ENCODE results near the gene MAPKAP1. TPM values are rescaled to one million over a fixed set of nuclear protein-coding genes. Genes with fewer than 3 reads are reported as not detected.

Gene MAPKAP1
- total RNA-seq, 2 donors from 2014 or later = 73.4 to 81.5 TPM

DNA sequence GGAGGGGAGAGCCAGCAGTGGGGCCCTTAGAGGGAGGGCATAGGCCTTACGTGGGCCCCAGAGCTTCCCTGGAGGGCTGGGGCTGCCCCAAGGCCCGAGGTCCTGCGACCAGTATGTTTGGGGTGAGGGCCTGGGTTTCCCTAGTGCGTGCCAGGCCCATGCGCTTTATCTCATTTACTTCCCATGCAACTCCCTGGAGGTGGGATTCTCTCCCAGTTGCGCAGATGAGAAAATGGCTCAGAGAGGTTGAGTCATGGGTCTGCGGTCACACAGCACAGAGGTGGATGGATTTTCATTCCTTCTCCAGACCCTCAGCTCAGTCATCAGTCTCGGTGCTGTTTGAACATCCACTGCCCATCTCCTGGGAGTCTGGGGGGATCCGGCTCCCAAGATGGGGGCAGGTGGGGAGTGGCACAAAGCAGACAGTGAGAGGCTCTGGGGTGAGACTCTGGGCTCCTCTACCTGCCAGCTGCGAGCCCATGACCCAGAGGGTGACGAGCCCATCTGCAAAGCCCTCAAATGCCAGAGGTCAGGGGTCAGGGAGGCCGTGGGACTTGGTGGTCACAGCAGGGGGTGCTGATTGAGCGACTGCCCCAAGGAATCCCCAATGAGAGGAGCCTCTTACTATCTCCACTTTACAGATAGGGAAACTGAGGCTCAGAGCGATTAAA is 274.2 kb downstream of the MAPKAP1 start:
- TF ChIP-seq, protein P1, sequence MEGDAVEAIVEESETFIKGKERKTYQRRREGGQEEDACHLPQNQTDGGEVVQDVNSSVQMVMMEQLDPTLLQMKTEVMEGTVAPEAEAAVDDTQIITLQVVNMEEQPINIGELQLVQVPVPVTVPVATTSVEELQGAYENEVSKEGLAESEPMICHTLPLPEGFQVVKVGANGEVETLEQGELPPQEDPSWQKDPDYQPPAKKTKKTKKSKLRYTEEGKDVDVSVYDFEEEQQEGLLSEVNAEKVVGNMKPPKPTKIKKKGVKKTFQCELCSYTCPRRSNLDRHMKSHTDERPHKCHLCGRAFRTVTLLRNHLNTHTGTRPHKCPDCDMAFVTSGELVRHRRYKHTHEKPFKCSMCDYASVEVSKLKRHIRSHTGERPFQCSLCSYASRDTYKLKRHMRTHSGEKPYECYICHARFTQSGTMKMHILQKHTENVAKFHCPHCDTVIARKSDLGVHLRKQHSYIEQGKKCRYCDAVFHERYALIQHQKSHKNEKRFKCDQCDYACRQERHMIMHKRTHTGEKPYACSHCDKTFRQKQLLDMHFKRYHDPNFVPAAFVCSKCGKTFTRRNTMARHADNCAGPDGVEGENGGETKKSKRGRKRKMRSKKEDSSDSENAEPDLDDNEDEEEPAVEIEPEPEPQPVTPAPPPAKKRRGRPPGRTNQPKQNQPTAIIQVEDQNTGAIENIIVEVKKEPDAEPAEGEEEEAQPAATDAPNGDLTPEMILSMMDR (IDR thresholded peaks at IDR 0.05) = no peak
- DNase-seq (ENCODE audit: low spot score) (no peak), ATAC-seq (ENCODE audit: insufficient number of reproducible peaks, low FRiP score, low read depth) (no peak)

DNA sequence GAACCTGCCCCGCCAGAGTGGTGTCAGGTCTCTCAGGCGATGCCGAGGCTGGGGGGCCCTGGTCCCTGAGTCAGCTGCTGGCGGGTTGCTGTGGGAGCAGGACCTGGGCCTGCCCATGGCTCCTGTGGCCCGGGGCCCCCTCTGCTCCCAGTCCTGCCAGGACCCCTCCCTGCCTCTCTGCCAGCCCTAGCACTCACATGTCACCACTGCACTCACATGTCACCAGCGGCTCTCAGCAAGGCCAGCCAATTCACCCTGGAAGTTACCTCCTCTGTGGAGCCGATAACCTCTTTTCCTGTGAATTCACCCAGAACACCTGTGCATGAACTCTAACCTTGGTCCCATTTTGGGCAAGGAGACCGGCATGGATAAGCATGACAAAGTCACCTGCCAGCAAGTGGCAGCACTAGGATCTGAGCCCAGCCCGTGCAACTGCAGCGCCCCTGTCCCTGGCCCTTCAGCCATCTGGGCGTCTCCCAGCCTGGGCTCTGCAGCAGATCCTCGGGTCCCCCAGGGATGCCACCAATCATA is 275.2 kb downstream of the MAPKAP1 start:
- Histone ChIP-seq H3K27me3 (replicated peaks; ENCODE audit: insufficient read depth) (no peaks in the 10 kb centered on the region), H3K27ac (no peak overlapping the region), H3K9me3 (no peaks in the 10 kb centered on the region), H3K4me1 (ENCODE audit: control insufficient read depth in 1 of 2, low read depth in 2 of 2) (no peaks in the 10 kb centered on the region), H3K4me3 (no peak overlapping the region), H3K36me3 (no peaks in the 10 kb centered on the region)
- DNase-seq (ENCODE audit: low spot score) = no peak
- no peak for ATAC-seq (ENCODE audit: insufficient number of reproducible peaks, low FRiP score, low read depth)
- TF ChIP-seq, protein P1 (IDR thresholded peaks at IDR 0.05) = no peak

More for the DNA sequence above, 274.2 kb downstream of the MAPKAP1 start:
- Histone ChIP-seq H3K4me1 (ENCODE audit: control insufficient read depth in 1 of 2, low read depth in 2 of 2) (no peaks in the 10 kb centered on the region), H3K9me3 (no peaks in the 10 kb centered on the region), H3K27ac (no peak overlapping the region), H3K4me3 (no peak overlapping the region), H3K36me3 (no peaks in the 10 kb centered on the region), H3K27me3 (replicated peaks; ENCODE audit: insufficient read depth) (no peaks in the 10 kb centered on the region)

DNA sequence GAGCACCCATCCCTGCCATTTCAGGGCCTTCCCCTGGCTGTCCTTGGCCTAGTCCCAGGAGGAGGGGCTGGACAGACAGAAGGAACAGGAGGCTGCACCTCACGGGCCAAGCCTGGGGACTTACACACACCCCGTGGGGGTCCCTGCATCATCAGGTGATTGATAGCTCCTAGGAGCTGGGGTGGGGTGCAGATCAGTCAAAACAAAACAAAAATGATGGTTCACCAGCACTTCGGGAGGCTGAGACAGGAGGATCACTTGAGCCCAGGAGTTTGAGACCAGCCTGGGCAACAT is 276.0 kb downstream of the MAPKAP1 start:
- ATAC-seq (ENCODE audit: insufficient number of reproducible peaks, low FRiP score, low read depth) (no peak), DNase-seq (ENCODE audit: low spot score) (no peak)
- Histone ChIP-seq H3K4me1 (ENCODE audit: control insufficient read depth in 1 of 2, low read depth in 2 of 2) (no peaks in the 10 kb centered on the region), H3K36me3 (no peaks in the 10 kb centered on the region), H3K27me3 (replicated peaks; ENCODE audit: insufficient read depth) (no peaks in the 10 kb centered on the region), H3K4me3 (no peak overlapping the region), H3K9me3 (no peaks in the 10 kb centered on the region), H3K27ac (no peak overlapping the region)
- TF ChIP-seq, protein P1 (IDR thresholded peaks at IDR 0.05) = no peak

DNA sequence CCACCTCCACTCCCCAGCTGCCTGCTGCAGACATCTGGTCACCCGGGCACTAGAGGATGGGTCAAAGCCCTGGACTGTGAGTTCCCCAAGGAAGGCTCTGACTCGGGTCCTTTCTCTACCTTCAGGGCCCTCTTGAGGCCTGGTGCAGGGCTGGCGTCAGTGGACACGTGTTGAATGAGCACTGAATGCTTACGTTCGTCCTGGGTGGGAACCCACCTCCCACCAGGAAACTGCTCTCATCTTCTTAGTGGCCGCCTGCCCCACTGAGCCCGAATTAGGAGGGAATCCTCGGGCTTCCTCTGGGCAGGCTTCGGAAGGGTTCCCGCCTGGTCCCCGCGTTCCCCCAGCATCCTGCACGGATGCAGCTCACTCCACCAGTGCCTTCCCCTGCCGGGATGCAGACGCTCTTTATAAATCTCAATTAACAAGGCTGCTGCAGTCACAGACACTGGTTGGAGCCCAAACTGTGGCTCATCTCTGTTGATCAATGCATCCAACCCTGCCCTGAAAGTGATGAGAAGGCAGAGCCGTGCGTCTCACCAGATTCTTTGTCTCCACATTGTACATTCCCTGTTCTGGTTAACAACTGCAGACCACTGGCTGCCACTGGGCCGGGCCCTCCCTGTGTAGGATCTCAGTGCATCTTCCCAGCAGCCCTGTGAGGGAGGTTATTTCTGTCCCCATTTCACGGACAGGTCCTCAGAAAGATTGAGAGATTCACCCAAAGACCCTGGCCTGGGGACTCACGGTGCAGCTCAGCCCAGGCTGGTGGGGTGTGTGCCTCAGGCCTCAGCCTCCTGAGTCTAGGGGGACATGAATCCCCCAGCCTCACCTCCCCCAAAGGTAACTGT is 276.6 kb downstream of the MAPKAP1 start:
- no peaks in the 10 kb centered on the region for H3K36me3 ChIP-seq
- no peak for DNase-seq (ENCODE audit: low spot score)
- TF ChIP-seq, protein P1 (IDR thresholded peaks at IDR 0.05) = no peak
- no peaks in the 10 kb centered on the region for H3K9me3 ChIP-seq
- H3K4me1 ChIP-seq (ENCODE audit: control insufficient read depth in 1 of 2, low read depth in 2 of 2) = no peaks in the 10 kb centered on the region
- no peak for ATAC-seq (ENCODE audit: insufficient number of reproducible peaks, low FRiP score, low read depth)
- H3K4me3 ChIP-seq = no peak overlapping the region
- no peaks in the 10 kb centered on the region for H3K27me3 ChIP-seq (replicated peaks; ENCODE audit: insufficient read depth)
- H3K27ac ChIP-seq = no peak overlapping the region

DNA sequence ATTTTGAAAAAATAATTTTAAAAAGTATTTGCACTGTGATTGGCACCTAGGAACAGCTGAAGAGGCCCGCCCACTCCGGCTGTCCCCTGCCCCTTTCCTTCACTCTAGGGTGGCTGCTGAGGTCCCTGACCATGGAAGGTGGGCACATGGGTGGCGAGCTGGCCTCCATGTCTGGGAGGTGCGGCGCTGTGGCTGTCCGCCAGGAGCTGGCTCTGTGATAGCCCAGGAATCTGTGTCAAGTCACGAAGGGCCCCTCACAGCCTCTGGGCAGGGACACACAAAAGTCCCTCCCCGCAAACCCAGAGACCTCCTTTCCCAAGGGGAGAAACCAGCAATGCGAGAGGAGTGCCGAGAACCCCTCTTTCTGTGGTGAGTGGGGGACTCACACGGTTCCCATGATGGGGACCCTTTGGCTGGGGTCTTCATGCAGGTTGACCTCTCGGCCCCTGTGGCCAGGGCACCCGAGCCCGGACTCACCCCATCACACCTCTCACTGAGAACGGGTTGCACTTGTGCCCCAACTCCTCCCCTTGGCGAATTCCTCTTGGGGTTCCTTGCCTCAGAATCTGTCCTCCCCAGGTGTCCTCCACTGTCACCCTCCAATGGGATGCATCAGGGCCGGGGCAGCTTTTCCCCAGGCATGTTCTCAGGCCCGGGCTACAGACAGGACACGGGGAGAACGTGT is 277.4 kb downstream of the MAPKAP1 start:
- Histone ChIP-seq H3K27me3 (replicated peaks; ENCODE audit: insufficient read depth) (no peaks in the 10 kb centered on the region), H3K36me3 (no peaks in the 10 kb centered on the region), H3K27ac (no peak overlapping the region), H3K4me3 (no peak overlapping the region), H3K9me3 (no peaks in the 10 kb centered on the region), H3K4me1 (ENCODE audit: control insufficient read depth in 1 of 2, low read depth in 2 of 2) (no peaks in the 10 kb centered on the region)
- TF ChIP-seq, protein P1 (IDR thresholded peaks at IDR 0.05) = no peak
- DNase-seq (ENCODE audit: low spot score) = no peak
- no peak for ATAC-seq (ENCODE audit: insufficient number of reproducible peaks, low FRiP score, low read depth)

Data from thoracic aorta (tissue), 2 donors.